ENCODE results near the gene EIF3B.

EIF3B gene

DNA sequence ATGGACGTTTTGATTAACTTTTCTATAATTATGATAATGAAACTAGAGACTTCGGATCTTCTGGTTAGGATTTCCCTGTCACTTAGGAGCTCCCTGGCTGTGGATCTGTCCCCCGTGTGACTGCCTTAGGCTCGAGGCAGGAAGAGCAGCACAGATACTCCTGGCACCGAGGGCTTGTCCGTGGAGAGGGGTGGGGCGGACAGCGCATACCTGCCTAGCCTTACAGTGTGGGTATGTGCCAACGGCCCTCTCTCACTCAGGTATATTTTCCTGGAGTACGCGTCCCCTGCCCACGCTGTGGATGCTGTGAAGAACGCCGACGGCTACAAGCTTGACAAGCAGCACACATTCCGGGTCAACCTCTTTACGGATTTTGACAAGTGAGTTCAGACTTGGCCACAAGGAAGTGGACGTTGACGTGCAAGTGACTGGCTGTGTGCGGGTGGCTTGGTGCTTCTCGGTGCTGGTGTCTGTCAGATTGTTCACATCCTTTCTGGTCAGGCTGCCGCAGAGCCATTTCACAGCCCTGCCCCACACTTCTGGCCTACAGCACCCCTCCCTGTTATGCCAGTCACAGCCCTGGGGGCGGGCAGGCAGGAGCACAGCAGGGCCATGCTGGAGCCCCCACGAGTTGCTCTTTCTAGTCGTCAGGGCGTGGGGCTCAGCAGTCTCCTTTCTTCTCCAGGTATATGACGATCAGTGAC, 7.9 kb downstream of the EIF3B start:
- Histone ChIP-seq H2AFZ (ENCODE audit: low read length) (no peak overlapping the region), H3K27ac (replicated peaks; ENCODE audit: low read length) (no peak overlapping the region), H4K91ac (ENCODE audit: low read depth, low read length, poor library complexity) (no peak overlapping the region), H3K79me1 (ENCODE audit: low read depth, low read length) (peaks cover 9% of the 10 kb centered on the region), H2BK5ac (ENCODE audit: low read length) (no peak overlapping the region), H3K23ac (ENCODE audit: low read depth, low read length, poor library complexity) (no peak overlapping the region), H2BK120ac (ENCODE audit: low read depth, low read length) (no peak overlapping the region), H2BK12ac (ENCODE audit: low read length) (no peak overlapping the region), H3K9ac (ENCODE audit: low read depth, low read length, poor library complexity) (no peak overlapping the region), H3K14ac (ENCODE audit: low read length) (no peak overlapping the region), H3K9me3 (replicated peaks in 1 of 2; ENCODE audit: control insufficient read depth in 2 of 2, insufficient read depth in 1 of 2, low read depth in 1 of 2, low read length in 2 of 2) (no peaks in the 10 kb centered on the region), H3K4me3 (ENCODE audit: low read length in 2 of 2) (peak overlapping the region in 1 of 2 donors; percentile 18), H2BK15ac (ENCODE audit: low read length) (no peak overlapping the region), H3K4me1 (ENCODE audit: control insufficient read depth in 2 of 2, insufficient read depth in 1 of 2, low read depth in 1 of 2, low read length in 2 of 2) (peaks cover 0 to 2% of the 10 kb centered on the region in 2 donors), H3K36me3 (replicated peaks in 1 of 2; ENCODE audit: control insufficient read depth in 2 of 2, insufficient read depth in 2 of 2, low read length in 2 of 2) (peaks cover 43 to 96% of the 10 kb centered on the region in 2 donors), H3K4ac (ENCODE audit: low read length) (no peak overlapping the region), H3K18ac (ENCODE audit: low read length) (no peak overlapping the region), H2AK5ac (ENCODE audit: low read depth, low read length) (no peak overlapping the region), H3K4me2 (ENCODE audit: insufficient read depth, low read length, poor library complexity, severe bottlenecking) (no peak overlapping the region), H4K8ac (ENCODE audit: low read depth, low read length) (no peak overlapping the region), H3K27me3 (ENCODE audit: control insufficient read depth in 3 of 3, insufficient read depth in 3 of 3, low read depth in 1 of 3, low read length in 3 of 3) (no peaks in the 10 kb centered on the region)
- DNase-seq (ENCODE audit: low spot score): no peak
- WGBS, 2 donors (ENCODE audit: extremely low coverage in 2 of 2, insufficient read length in 2 of 2, insufficient replicate concordance in 1 of 2): no CpG with 5 or more reads among the region's 27 CpGs

GRCh38 chr7:2369139-2369538, 14.5 kb downstream of the EIF3B start:
- Histone ChIP-seq H2BK120ac (ENCODE audit: low read depth, low read length) (no peak overlapping the region), H2BK5ac (ENCODE audit: low read length) (no peak overlapping the region)
- WGBS, 2 donors (ENCODE audit: extremely low coverage in 2 of 2, insufficient read length in 2 of 2, insufficient replicate concordance in 1 of 2): no CpG with 5 or more reads among the region's 10 CpGs

GRCh38 chr7:2371329-2371728, 16.7 kb downstream of the EIF3B start:
- H3K18ac ChIP-seq (ENCODE audit: low read length): no peak overlapping the region
- H3K36me3 ChIP-seq (replicated peaks in 1 of 2; ENCODE audit: control insufficient read depth in 2 of 2, insufficient read depth in 2 of 2, low read length in 2 of 2): peaks cover 81 to 98% of the 10 kb centered on the region in 2 donors
- no peak overlapping the region for H3K9ac ChIP-seq (ENCODE audit: low read depth, low read length, poor library complexity)
- H2BK12ac ChIP-seq (ENCODE audit: low read length): no peak overlapping the region
- H3K4me2 ChIP-seq (ENCODE audit: insufficient read depth, low read length, poor library complexity, severe bottlenecking): no peak overlapping the region
- no peak overlapping the region for H2BK120ac ChIP-seq (ENCODE audit: low read depth, low read length)
- H3K79me1 ChIP-seq (ENCODE audit: low read depth, low read length): peaks cover 15% of the 10 kb centered on the region
- H4K8ac ChIP-seq (ENCODE audit: low read depth, low read length): no peak overlapping the region
- no peaks in the 10 kb centered on the region for H3K4me1 ChIP-seq (ENCODE audit: control insufficient read depth in 2 of 2, insufficient read depth in 1 of 2, low read depth in 1 of 2, low read length in 2 of 2)
- H3K27me3 ChIP-seq (ENCODE audit: control insufficient read depth in 3 of 3, insufficient read depth in 3 of 3, low read depth in 1 of 3, low read length in 3 of 3): no peaks in the 10 kb centered on the region
- H3K9me3 ChIP-seq (replicated peaks in 1 of 2; ENCODE audit: control insufficient read depth in 2 of 2, insufficient read depth in 1 of 2, low read depth in 1 of 2, low read length in 2 of 2): no peaks in the 10 kb centered on the region
- H4K91ac ChIP-seq (ENCODE audit: low read depth, low read length, poor library complexity): no peak overlapping the region
- no peak overlapping the region for H3K27ac ChIP-seq (replicated peaks; ENCODE audit: low read length)
- H2AK5ac ChIP-seq (ENCODE audit: low read depth, low read length): no peak overlapping the region
- H2BK5ac ChIP-seq (ENCODE audit: low read length): no peak overlapping the region
- no CpG with 5 or more reads among the region's 8 CpGs for WGBS, 2 donors (ENCODE audit: extremely low coverage in 2 of 2, insufficient read length in 2 of 2, insufficient replicate concordance in 1 of 2)
- H3K4ac ChIP-seq (ENCODE audit: low read length): no peak overlapping the region
- peak overlapping the region; percentile 8 for H3K14ac ChIP-seq (ENCODE audit: low read length)
- no peak overlapping the region for H2AFZ ChIP-seq (ENCODE audit: low read length)
- no peak for DNase-seq (ENCODE audit: low spot score)
- H3K23ac ChIP-seq (ENCODE audit: low read depth, low read length, poor library complexity): peak overlapping the region; percentile 80
- no peak overlapping the region for H2BK15ac ChIP-seq (ENCODE audit: low read length)
- no peak overlapping the region for H3K4me3 ChIP-seq (ENCODE audit: low read length in 2 of 2)

More at GRCh38 chr7:2369139-2369538, 14.5 kb downstream of the EIF3B start:
- Histone ChIP-seq H4K91ac (ENCODE audit: low read depth, low read length, poor library complexity) (no peak overlapping the region), H2BK12ac (ENCODE audit: low read length) (no peak overlapping the region), H3K79me1 (ENCODE audit: low read depth, low read length) (peaks cover 18% of the 10 kb centered on the region), H3K9ac (ENCODE audit: low read depth, low read length, poor library complexity) (no peak overlapping the region), H3K4me3 (ENCODE audit: low read length in 2 of 2) (peak overlapping the region in 1 of 2 donors; percentile 22), H2BK15ac (ENCODE audit: low read length) (no peak overlapping the region), H3K4me1 (ENCODE audit: control insufficient read depth in 2 of 2, insufficient read depth in 1 of 2, low read depth in 1 of 2, low read length in 2 of 2) (no peaks in the 10 kb centered on the region), H3K4me2 (ENCODE audit: insufficient read depth, low read length, poor library complexity, severe bottlenecking) (no peak overlapping the region), H3K18ac (ENCODE audit: low read length) (no peak overlapping the region), H3K14ac (ENCODE audit: low read length) (no peak overlapping the region), H2AK5ac (ENCODE audit: low read depth, low read length) (no peak overlapping the region), H4K8ac (ENCODE audit: low read depth, low read length) (no peak overlapping the region), H3K27ac (replicated peaks; ENCODE audit: low read length) (no peak overlapping the region), H3K9me3 (replicated peaks in 1 of 2; ENCODE audit: control insufficient read depth in 2 of 2, insufficient read depth in 1 of 2, low read depth in 1 of 2, low read length in 2 of 2) (no peaks in the 10 kb centered on the region), H3K36me3 (replicated peaks in 1 of 2; ENCODE audit: control insufficient read depth in 2 of 2, insufficient read depth in 2 of 2, low read length in 2 of 2) (peaks cover 79 to 98% of the 10 kb centered on the region in 2 donors), H3K27me3 (ENCODE audit: control insufficient read depth in 3 of 3, insufficient read depth in 3 of 3, low read depth in 1 of 3, low read length in 3 of 3) (no peaks in the 10 kb centered on the region), H3K23ac (ENCODE audit: low read depth, low read length, poor library complexity) (no peak overlapping the region), H3K4ac (ENCODE audit: low read length) (no peak overlapping the region), H2AFZ (ENCODE audit: low read length) (no peak overlapping the region)
- no peak for DNase-seq (ENCODE audit: low spot score)

- no CpG with 5 or more reads among the region's 14 CpGs for WGBS, 2 donors (ENCODE audit: extremely low coverage in 2 of 2, insufficient read length in 2 of 2, insufficient replicate concordance in 1 of 2)
- no peak overlapping the region for H2AFZ ChIP-seq (ENCODE audit: low read length)
- no peak overlapping the region for H3K4me3 ChIP-seq (ENCODE audit: low read length in 2 of 2)
- no peak overlapping the region for H4K8ac ChIP-seq (ENCODE audit: low read depth, low read length)
- H3K18ac ChIP-seq (ENCODE audit: low read length): no peak overlapping the region
- no peak overlapping the region for H3K4me2 ChIP-seq (ENCODE audit: insufficient read depth, low read length, poor library complexity, severe bottlenecking)
- no peaks in the 10 kb centered on the region for H3K27me3 ChIP-seq (ENCODE audit: control insufficient read depth in 3 of 3, insufficient read depth in 3 of 3, low read depth in 1 of 3, low read length in 3 of 3)
- no peak overlapping the region for H2AK5ac ChIP-seq (ENCODE audit: low read depth, low read length)
- H3K9ac ChIP-seq (ENCODE audit: low read depth, low read length, poor library complexity): no peak overlapping the region
- H3K4me1 ChIP-seq (ENCODE audit: control insufficient read depth in 2 of 2, insufficient read depth in 1 of 2, low read depth in 1 of 2, low read length in 2 of 2): no peaks in the 10 kb centered on the region
- no peak overlapping the region for H3K27ac ChIP-seq (replicated peaks; ENCODE audit: low read length)
- no peak overlapping the region for H3K4ac ChIP-seq (ENCODE audit: low read length)
- H3K36me3 ChIP-seq (replicated peaks in 1 of 2; ENCODE audit: control insufficient read depth in 2 of 2, insufficient read depth in 2 of 2, low read length in 2 of 2): peaks cover 82 to 96% of the 10 kb centered on the region in 2 donors
- no peak overlapping the region for H2BK120ac ChIP-seq (ENCODE audit: low read depth, low read length)
- peaks cover 20% of the 10 kb centered on the region for H3K79me1 ChIP-seq (ENCODE audit: low read depth, low read length)
- no peak overlapping the region for H2BK5ac ChIP-seq (ENCODE audit: low read length)
- no peaks in the 10 kb centered on the region for H3K9me3 ChIP-seq (replicated peaks in 1 of 2; ENCODE audit: control insufficient read depth in 2 of 2, insufficient read depth in 1 of 2, low read depth in 1 of 2, low read length in 2 of 2)
- no peak overlapping the region for H2BK15ac ChIP-seq (ENCODE audit: low read length)
- no peak overlapping the region for H4K91ac ChIP-seq (ENCODE audit: low read depth, low read length, poor library complexity)
- DNase-seq (ENCODE audit: low spot score): no peak
- H3K23ac ChIP-seq (ENCODE audit: low read depth, low read length, poor library complexity): no peak overlapping the region
- H2BK12ac ChIP-seq (ENCODE audit: low read length): no peak overlapping the region
- H3K14ac ChIP-seq (ENCODE audit: low read length): no peak overlapping the region
Measured at GRCh38 chr7:2372724-2373123, 18.1 kb downstream of the EIF3B start.
